Caco-2 (cell line): ENCODE measurements around the gene ACAP3. TPM values are rescaled to one million over a fixed set of nuclear protein-coding genes. Genes with fewer than 3 reads are reported as not detected.

ENCODE experiments used
- BruUV-seq: library from RNA; stranded (reverse); fragments of 400-500 nt; replicated peaks from 2 replicates; lab custom pipeline; 2021; lab: Mats Ljungman, UMichigan
- CTCF ChIA-PET: fragments of 300-600 bp; sonication (Branson Sonifier 250); formaldehyde crosslinking; loops from one replicate; lab custom pipeline; 2022; ENCODE audit warnings: antibody characterized with exemption; lab: Charles Lee
- POLR2A ChIA-PET: fragments of 300-600 bp; sonication (Branson Sonifier 250); formaldehyde crosslinking; loops from one replicate; lab custom pipeline; 2022; ENCODE audit warnings: antibody characterized with exemption; lab: Charles Lee
- DNase-seq, 2 experiments: peaks; one replicate each; pipeline versions ENCODE4 v3.0.0 to v3.0.0-alpha.2; 2020 to 2022
- H3K27me3 ChIP-seq: replicated peaks from 2 replicates; pipeline ENCODE4 v1.6.0; 2011; ENCODE audit warnings: low read length; ENCODE audit not compliant: control insufficient read depth, insufficient read depth
- H3K36me3 ChIP-seq: 2 replicates; pipeline ENCODE4 v1.5.1; 2011; ENCODE audit warnings: low read length; ENCODE audit not compliant: control insufficient read depth, insufficient read depth
- H3K4me1 ChIP-seq: fragments of 250-450 bp; sonication (Bioruptor Pico); 2 replicates; pipeline ENCODE4 v1.5.1; 2020; ENCODE audit warnings: mild to moderate bottlenecking
- H3K4me3 ChIP-seq: 2 replicates; pipeline ENCODE4 v1.5.1; 2011; ENCODE audit warnings: low read depth, mild to moderate bottlenecking, control low read depth, low read length
- H3K9me3 ChIP-seq: fragments of 250-450 bp; sonication (Bioruptor Pico); 2 replicates; pipeline ENCODE4 v1.5.1; 2020; ENCODE audit warnings: mild to moderate bottlenecking, moderate library complexity
- H3K27ac Mint-ChIP-seq: one replicate; pipeline ENCODE4 v1.8.0; 2022; ENCODE audit warnings: mixed read lengths; ENCODE audit not compliant: unreplicated experiment
- H3K27me3 Mint-ChIP-seq: one replicate; pipeline ENCODE4 v1.8.0; 2022; ENCODE audit warnings: mixed read lengths; ENCODE audit not compliant: insufficient read depth, unreplicated experiment
- H3K36me3 Mint-ChIP-seq: one replicate; pipeline ENCODE4 v1.8.0; 2022; ENCODE audit warnings: mild to moderate bottlenecking, mixed read lengths; ENCODE audit not compliant: insufficient read depth, unreplicated experiment
- H3K4me1 Mint-ChIP-seq: one replicate; pipeline ENCODE4 v1.8.0; 2022; ENCODE audit warnings: low read depth, mixed read lengths; ENCODE audit not compliant: unreplicated experiment
- H3K4me3 Mint-ChIP-seq: one replicate; pipeline ENCODE4 v1.8.0; 2022; ENCODE audit warnings: mild to moderate bottlenecking, moderate library complexity, mixed read lengths; ENCODE audit not compliant: unreplicated experiment
- H3K9me3 Mint-ChIP-seq: one replicate; pipeline ENCODE4 v1.8.0; 2022; ENCODE audit warnings: mixed read lengths; ENCODE audit not compliant: unreplicated experiment
- intact Hi-C: fragments of 100-400 bp; cut with micrococcal nuclease; formaldehyde crosslinking; loops from one replicate; pipeline ENCODE4 v1.10.0; 2022; ENCODE audit not compliant: unreplicated experiment
- total RNA-seq: library from RNA; stranded (reverse); gene quantifications from 2 replicates; pipeline ENCODE4 v1.2.3, GENCODE V29; 2022
- TF ChIP-seq, protein P1 (sequence below), 2 experiments: fragments of 200-600 bp in 1 of 2; IDR thresholded peaks; 1 replicate in 1 of 2; 2 replicates in 1 of 2; pipeline versions ENCODE4 v1.5.1 to v1.8.0; 2011 to 2022; ENCODE audit warnings: antibody characterized with exemption in 1 of 2, control low read depth in 1 of 2, inconsistent platforms in 1 of 2, low read depth in 1 of 2, low read length in 1 of 2, mild to moderate bottlenecking in 1 of 2, moderate library complexity in 1 of 2; ENCODE audit not compliant: insufficient read depth in 1 of 2, severe bottlenecking in 1 of 2, unreplicated experiment in 1 of 2

The ACAP3 gene
- total RNA-seq, 1 experiment from 2014 or later, result 46.6 TPM

DNA sequence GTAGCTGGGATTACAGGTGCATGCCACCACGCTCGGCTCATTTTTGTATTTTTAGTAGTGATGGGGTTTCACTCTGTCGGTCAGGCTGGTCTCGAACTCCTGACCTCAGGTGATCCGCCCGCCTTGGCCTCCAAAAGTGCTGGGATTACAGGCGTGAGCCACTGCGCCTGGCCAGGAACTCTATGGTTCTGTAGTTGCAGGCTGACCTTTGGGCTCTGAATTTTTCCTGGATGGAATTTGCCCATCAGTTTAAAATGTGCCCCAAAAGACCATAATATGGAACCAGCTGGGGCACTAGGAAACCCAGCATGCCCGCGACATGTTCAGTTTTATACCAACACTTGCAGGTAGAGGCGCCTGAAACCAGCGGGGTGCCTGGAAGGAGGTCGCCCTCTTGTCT, 29.1 kb downstream of the ACAP3 start:
- BruUV-seq, result no TSS peak
- Mint-ChIP-seq H3K4me3 (no peak overlapping the region), H3K36me3 (no peaks in the 10 kb centered on the region), H3K27ac (no peak overlapping the region), H3K9me3 (no peaks in the 10 kb centered on the region), H3K27me3 (no peaks in the 10 kb centered on the region), H3K4me1 (no peaks in the 10 kb centered on the region)
- Histone ChIP-seq H3K4me3 (no peak overlapping the region), H3K36me3 (no peaks in the 10 kb centered on the region), H3K9me3 (no peaks in the 10 kb centered on the region), H3K27me3 (no peaks in the 10 kb centered on the region), H3K4me1 (0 out of 2 replicates have a peak, but pooled peaks cover 6% of the 10 kb centered on the region)
- ChIA-PET CTCF (interaction anchor here (0.6 kb wide), 1 partner anchor 15 kb away, joined by 3 read pairs; no protein-coding TSS in a partner anchor), POLR2A (no interaction called here)
- intact Hi-C loops, result no loop called here
- TF ChIP-seq, protein P1, sequence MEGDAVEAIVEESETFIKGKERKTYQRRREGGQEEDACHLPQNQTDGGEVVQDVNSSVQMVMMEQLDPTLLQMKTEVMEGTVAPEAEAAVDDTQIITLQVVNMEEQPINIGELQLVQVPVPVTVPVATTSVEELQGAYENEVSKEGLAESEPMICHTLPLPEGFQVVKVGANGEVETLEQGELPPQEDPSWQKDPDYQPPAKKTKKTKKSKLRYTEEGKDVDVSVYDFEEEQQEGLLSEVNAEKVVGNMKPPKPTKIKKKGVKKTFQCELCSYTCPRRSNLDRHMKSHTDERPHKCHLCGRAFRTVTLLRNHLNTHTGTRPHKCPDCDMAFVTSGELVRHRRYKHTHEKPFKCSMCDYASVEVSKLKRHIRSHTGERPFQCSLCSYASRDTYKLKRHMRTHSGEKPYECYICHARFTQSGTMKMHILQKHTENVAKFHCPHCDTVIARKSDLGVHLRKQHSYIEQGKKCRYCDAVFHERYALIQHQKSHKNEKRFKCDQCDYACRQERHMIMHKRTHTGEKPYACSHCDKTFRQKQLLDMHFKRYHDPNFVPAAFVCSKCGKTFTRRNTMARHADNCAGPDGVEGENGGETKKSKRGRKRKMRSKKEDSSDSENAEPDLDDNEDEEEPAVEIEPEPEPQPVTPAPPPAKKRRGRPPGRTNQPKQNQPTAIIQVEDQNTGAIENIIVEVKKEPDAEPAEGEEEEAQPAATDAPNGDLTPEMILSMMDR (IDR thresholded peaks at IDR 0.05; ENCODE audit: insufficient read depth in 1 of 2, low read depth in 1 of 2, low read length in 1 of 2, severe bottlenecking in 1 of 2, unreplicated experiment in 1 of 2), result no peak
- DNase-seq, result no peak

DNA sequence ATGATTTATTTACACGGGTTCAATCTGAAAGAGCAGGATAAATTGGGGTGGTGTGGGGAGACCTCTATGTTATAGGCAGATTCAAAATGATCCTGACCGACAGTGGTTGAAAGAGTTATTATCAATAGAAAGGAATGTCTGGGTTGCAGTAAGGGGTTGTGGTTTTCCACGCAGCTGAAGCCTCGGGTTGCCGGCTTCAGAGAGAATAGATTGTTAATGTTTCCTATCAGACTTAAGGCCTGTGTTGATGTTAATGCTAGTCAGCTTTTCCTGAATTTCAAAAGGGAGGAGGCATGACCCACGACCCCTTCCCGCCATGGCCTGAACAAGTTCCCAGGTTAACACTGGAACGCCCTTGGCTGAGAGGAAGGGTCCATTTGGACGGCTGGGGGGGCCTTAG, 31.9 kb downstream of the ACAP3 start:
- TF ChIP-seq, protein P1 (IDR thresholded peaks at IDR 0.05; ENCODE audit: insufficient read depth in 1 of 2, low read depth in 1 of 2, low read length in 1 of 2, severe bottlenecking in 1 of 2, unreplicated experiment in 1 of 2), result no peak
- Histone ChIP-seq H3K27me3 (no peaks in the 10 kb centered on the region), H3K9me3 (no peaks in the 10 kb centered on the region), H3K4me1 (0 out of 2 replicates have a peak, but pooled peaks cover 6% of the 10 kb centered on the region), H3K36me3 (no peaks in the 10 kb centered on the region), H3K4me3 (no peak overlapping the region)
- no peak overlapping the region for H3K27ac Mint-ChIP-seq
- no TSS peak for BruUV-seq
- no peaks in the 10 kb centered on the region for H3K9me3 Mint-ChIP-seq
- intact Hi-C loops, result no loop called here
- no peaks in the 10 kb centered on the region for H3K4me1 Mint-ChIP-seq
- POLR2A ChIA-PET, result no interaction called here
- H3K36me3 Mint-ChIP-seq, result peaks cover 13% of the 10 kb centered on the region
- no peak for DNase-seq
- CTCF ChIA-PET, result interaction anchor here (0.6 kb wide), 1 partner anchor 113 kb away, joined by 9 read pairs; no protein-coding TSS in a partner anchor
- no peaks in the 10 kb centered on the region for H3K27me3 Mint-ChIP-seq
- H3K4me3 Mint-ChIP-seq, result no peak overlapping the region

DNA sequence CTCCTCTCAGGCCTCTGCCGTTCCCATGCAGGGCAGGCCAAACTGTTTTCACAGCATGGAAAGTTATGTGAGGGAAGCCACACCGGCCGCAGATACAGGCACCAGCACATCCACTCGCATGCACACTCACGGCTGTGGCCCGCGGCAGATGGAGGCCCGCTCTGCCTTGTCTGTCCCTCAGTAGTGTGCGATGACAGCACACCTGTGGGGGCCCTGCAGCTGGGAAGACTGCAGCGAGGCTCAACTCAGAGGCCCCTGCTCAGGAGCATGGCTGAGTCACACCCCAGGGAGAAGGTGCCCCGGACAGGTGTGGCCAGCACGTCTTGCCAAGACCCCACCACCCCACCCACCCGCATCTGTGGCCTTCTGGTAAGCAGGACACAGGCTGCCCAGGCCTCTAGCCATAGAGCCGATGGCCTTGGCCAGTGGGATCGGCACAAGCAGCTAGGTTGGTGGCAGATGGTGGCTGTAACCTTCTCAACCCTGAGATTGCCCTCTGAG, 32.7 kb downstream of the ACAP3 start:
- POLR2A ChIA-PET, result no interaction called here
- H3K36me3 Mint-ChIP-seq, result peaks cover 22% of the 10 kb centered on the region
- Histone ChIP-seq H3K4me1 (0 out of 2 replicates have a peak, but pooled peaks cover 6% of the 10 kb centered on the region), H3K27me3 (no peaks in the 10 kb centered on the region), H3K9me3 (no peaks in the 10 kb centered on the region), H3K36me3 (no peaks in the 10 kb centered on the region), H3K4me3 (no peak overlapping the region)
- H3K4me1 Mint-ChIP-seq, result no peaks in the 10 kb centered on the region
- peak overlapping the region; percentile 75 for H3K4me3 Mint-ChIP-seq
- H3K9me3 Mint-ChIP-seq, result no peaks in the 10 kb centered on the region
- CTCF ChIA-PET, result interaction anchor here (0.6 kb wide), 1 partner anchor 112 kb away, joined by 9 read pairs; no protein-coding TSS in a partner anchor
- H3K27ac Mint-ChIP-seq, result no peak overlapping the region
- intact Hi-C loops, result no loop called here
- no TSS peak for BruUV-seq
- no peaks in the 10 kb centered on the region for H3K27me3 Mint-ChIP-seq
- TF ChIP-seq, protein P1 (IDR thresholded peaks at IDR 0.05; ENCODE audit: insufficient read depth in 1 of 2, low read depth in 1 of 2, low read length in 1 of 2, severe bottlenecking in 1 of 2, unreplicated experiment in 1 of 2), result no peak
- DNase-seq, result no peak
